IPS-18a (cell line): ENCODE data around the gene DYRK3.
"Not testable (repeated sequence)": the region's sequence is repeated elsewhere in the genome, so short reads cannot be mapped to it uniquely, and the experiment has no call there.

Source experiments
- H3K27ac ChIP-seq: one replicate; pipeline ENCODE4 v1.5.1; 2013; ENCODE audit warnings: low read length
- H3K27me3 ChIP-seq: one replicate; pipeline ENCODE4 v1.6.1; 2013; ENCODE audit warnings: mild to moderate bottlenecking, low read length; ENCODE audit not compliant: control insufficient read depth, insufficient read depth
- H3K36me3 ChIP-seq: one replicate; pipeline ENCODE4 v1.6.1; 2013; ENCODE audit warnings: low read depth, low read length; ENCODE audit not compliant: control insufficient read depth
- H3K4me1 ChIP-seq: one replicate; pipeline ENCODE4 v1.6.1; 2013; ENCODE audit warnings: low read depth, low read length; ENCODE audit not compliant: control insufficient read depth
- H3K4me3 ChIP-seq: one replicate; pipeline ENCODE4 v1.5.1; 2013; ENCODE audit warnings: low read length
- H3K9ac ChIP-seq: one replicate; pipeline ENCODE4 v1.6.1; 2013; ENCODE audit warnings: mild to moderate bottlenecking, low read length, moderate library complexity
- H3K9me3 ChIP-seq: one replicate; pipeline ENCODE4 v1.6.1; 2013; ENCODE audit warnings: low read depth, low read length; ENCODE audit not compliant: control insufficient read depth

Gene DYRK3

DNA sequence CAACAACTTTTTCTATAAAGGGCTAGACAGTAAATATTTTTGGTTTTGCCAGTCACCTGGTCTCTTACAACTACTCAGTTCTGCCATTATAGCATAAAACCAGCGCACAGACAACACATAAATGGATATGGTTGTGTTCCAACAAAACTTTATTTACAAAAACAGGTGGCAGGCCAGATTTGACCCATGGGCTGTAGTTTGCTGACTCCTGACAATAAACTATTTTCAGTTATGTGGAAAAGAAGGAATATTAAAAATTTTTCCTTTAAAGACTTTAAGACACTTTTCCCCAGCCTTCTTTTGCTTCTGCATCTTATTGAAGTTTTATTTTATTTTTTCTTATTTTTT, 39.0 kb upstream of the DYRK3 start:
- Histone ChIP-seq H3K4me1 (no peaks in the 10 kb centered on the region), H3K9me3 (no peaks in the 10 kb centered on the region), H3K27me3 (no peaks in the 10 kb centered on the region), H3K9ac (no peak overlapping the region), H3K27ac (no peak overlapping the region), H3K4me3 (no peak overlapping the region), H3K36me3 (peaks cover 46% of the 10 kb centered on the region)

DNA sequence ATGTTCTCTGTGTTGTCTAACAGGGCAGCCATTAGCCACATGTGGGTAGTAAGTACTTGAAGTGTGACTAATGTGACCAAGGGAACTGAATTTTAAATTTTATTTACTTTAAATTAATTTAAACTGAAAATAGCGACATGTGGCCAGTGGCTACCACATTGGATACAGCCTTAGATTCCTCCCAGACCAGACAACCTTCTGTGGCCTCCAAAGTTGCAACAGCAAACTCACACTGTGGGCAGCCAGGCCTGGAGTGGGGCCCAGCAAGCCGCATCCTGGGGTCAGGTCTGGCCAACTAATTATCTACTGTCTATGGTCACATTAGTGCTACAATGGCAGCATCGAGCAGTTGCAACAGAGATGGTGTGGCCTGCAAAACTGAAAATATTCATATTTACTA, 34.8 kb upstream of the DYRK3 start:
- H3K36me3 ChIP-seq: peaks cover 51% of the 10 kb centered on the region
- no peaks in the 10 kb centered on the region for H3K4me1 ChIP-seq
- no peaks in the 10 kb centered on the region for H3K27me3 ChIP-seq
- H3K27ac ChIP-seq: no peak overlapping the region
- no peaks in the 10 kb centered on the region for H3K9me3 ChIP-seq
- H3K9ac ChIP-seq: no peak overlapping the region
- H3K4me3 ChIP-seq: no peak overlapping the region

- Histone ChIP-seq H3K9me3 (no peaks in the 10 kb centered on the region), H3K9ac (no peak overlapping the region), H3K36me3 (peaks cover 28% of the 10 kb centered on the region)
Measured at GRCh38 chr1:206604861-206605260, 30.5 kb upstream of the DYRK3 start.

GRCh38 chr1:206606867-206607266, 28.5 kb upstream of the DYRK3 start:
- H3K4me1 ChIP-seq: peaks cover 4% of the 10 kb centered on the region
- H3K4me3 ChIP-seq: no peak overlapping the region
- no peaks in the 10 kb centered on the region for H3K27me3 ChIP-seq
- H3K27ac ChIP-seq: no peak overlapping the region
- H3K36me3 ChIP-seq: peaks cover 19% of the 10 kb centered on the region
- no peak overlapping the region for H3K9ac ChIP-seq
- H3K9me3 ChIP-seq: no peaks in the 10 kb centered on the region

More at GRCh38 chr1:206604861-206605260, 30.5 kb upstream of the DYRK3 start:
- no peak overlapping the region for H3K4me3 ChIP-seq
- no peak overlapping the region for H3K27ac ChIP-seq
- no peaks in the 10 kb centered on the region for H3K4me1 ChIP-seq
- H3K27me3 ChIP-seq: no peaks in the 10 kb centered on the region

DNA sequence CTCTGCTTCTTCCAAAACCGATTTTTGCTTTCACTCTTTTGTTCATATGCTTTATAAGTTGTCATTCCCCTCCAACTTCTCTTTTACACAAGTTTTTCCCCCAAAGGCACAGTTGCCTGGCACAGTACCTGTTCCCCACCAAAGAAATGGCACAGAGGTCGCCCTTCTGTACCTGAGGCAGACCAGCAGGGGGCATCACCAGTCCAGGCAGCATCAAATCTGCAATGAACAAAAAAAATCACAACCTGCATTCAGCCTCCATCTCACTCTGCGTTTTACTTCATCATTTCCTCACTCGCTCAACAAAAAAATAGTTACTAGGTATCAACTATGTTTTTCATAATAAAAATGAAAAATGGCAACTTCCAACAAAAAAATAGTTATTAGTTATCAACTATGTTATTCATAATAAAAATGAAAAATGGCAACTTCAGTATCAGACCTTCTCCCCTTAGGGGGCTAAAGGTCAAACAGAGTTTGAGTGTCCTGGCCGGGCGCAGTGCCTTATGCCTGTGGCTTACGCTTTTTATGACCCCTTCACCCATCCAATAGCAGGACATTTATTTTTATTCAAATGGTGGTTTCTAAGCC, 27.1 kb upstream of the DYRK3 start:
- Histone ChIP-seq H3K36me3 (peaks cover 5% of the 10 kb centered on the region), H3K27ac (no peak overlapping the region)

GRCh38 chr1:206609229-206609991, 25.9 kb upstream of the DYRK3 start:
- Histone ChIP-seq H3K4me3 (no peak overlapping the region), H3K9ac (no peak overlapping the region), H3K27me3 (no peaks in the 10 kb centered on the region), H3K36me3 (no peaks in the 10 kb centered on the region), H3K9me3 (no peaks in the 10 kb centered on the region), H3K4me1 (peaks cover 4% of the 10 kb centered on the region), H3K27ac (no peak overlapping the region)

More for the DNA sequence above, 27.1 kb upstream of the DYRK3 start:
- Histone ChIP-seq H3K9ac (no peak overlapping the region), H3K9me3 (no peaks in the 10 kb centered on the region), H3K4me3 (no peak overlapping the region), H3K27me3 (no peaks in the 10 kb centered on the region), H3K4me1 (peaks cover 4% of the 10 kb centered on the region)

DNA sequence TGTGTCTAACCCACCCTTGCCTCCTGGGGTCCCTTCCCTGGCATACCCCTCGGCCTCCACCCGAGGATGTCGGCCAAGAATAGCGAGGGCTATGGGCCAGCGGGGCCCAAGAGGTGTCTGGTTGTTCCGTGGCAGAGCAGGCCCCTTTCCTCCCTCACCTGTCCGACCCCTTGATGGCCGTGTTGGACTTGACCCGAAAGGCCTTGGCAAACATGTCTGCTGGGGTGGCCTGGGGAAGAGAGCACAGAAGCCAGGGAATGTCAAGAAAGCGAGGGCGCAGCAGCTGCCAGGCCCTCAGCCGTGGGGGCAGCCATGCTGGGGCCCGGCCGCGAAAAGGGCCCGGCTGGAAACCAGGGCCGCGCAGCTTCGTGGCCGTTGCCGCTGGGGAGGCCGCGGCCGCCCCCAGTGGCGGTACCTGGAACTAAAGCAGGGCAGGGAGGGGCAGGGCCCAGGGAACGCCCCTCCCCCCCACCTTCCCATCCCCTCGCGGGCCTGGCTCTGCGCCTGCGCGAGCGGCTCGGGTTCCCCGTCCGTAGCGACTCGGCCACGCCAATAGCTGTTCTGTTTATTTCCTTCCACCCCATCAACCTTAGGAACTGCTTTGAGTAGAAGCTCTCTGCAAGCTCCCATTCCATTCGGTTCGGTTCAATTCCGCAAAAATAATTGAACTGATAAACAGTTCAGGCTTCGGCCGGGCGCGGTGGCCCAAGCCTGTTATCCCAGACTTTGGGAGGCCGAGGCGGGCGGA, 23.0 kb upstream of the DYRK3 start, which contains the start of gene EIF2D:
Gene EIF2D, minus strand, starts transcription at position 337 of the 748 bp plus-strand sequence. Its CDS starts 123 bp downstream, at position 214.
- Histone ChIP-seq H3K4me3 (peak within 1 kb of the TSS; percentile 92), H3K27me3 (no peaks in the 10 kb centered on the region), H3K9ac (peak within 1 kb of the TSS; percentile 94), H3K27ac (peak within 1 kb of the TSS; percentile 92), H3K36me3 (no peaks in the 10 kb centered on the region), H3K9me3 (no peaks in the 10 kb centered on the region), H3K4me1 (peaks cover 4% of the 10 kb centered on the region)

- not testable (repeated sequence) for H3K27me3 ChIP-seq, H3K36me3 ChIP-seq, H3K4me1 ChIP-seq, H3K4me3 ChIP-seq, H3K9ac ChIP-seq, H3K9me3 ChIP-seq, H3K27ac ChIP-seq
Measured at GRCh38 chr1:206626396-206626795, 8.9 kb upstream of the DYRK3 start.

- no peak overlapping the region for H3K4me3 ChIP-seq
- peaks cover 6% of the 10 kb centered on the region for H3K27me3 ChIP-seq
- H3K27ac ChIP-seq: no peak overlapping the region
- no peak overlapping the region for H3K9ac ChIP-seq
- peaks cover 6% of the 10 kb centered on the region for H3K4me1 ChIP-seq
- no peaks in the 10 kb centered on the region for H3K36me3 ChIP-seq
- H3K9me3 ChIP-seq: no peaks in the 10 kb centered on the region
Measured at GRCh38 chr1:206628916-206629315, 6.4 kb upstream of the DYRK3 start.

GRCh38 chr1:206631085-206631509, 4.2 kb upstream of the DYRK3 start:
- H3K4me3 ChIP-seq: no peak overlapping the region
- no peak overlapping the region for H3K27ac ChIP-seq
- no peaks in the 10 kb centered on the region for H3K9me3 ChIP-seq
- peaks cover 13% of the 10 kb centered on the region for H3K27me3 ChIP-seq
- peaks cover 17% of the 10 kb centered on the region for H3K4me1 ChIP-seq
- no peaks in the 10 kb centered on the region for H3K36me3 ChIP-seq
- no peak overlapping the region for H3K9ac ChIP-seq

DNA sequence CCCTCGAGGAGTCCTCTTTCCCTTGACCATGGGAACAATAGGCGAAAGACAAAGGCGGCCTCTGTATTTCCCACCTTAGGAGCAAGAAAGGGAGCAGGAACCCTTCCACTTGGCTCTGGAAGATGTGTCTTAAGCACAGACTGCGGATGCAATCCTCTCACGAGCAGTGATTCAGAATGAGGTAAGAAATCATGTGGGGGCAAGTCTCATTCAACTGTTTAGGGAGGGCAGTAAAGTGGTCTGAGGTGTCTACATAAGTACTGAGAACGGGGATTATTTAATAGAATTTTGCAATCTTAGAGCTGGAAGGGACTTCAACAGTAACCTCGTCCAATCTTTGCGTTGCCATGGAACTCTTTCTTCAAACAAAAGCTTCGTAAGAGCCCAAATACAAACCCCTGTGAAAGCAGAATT, 1.6 kb upstream of the DYRK3 start:
- H3K4me1 ChIP-seq: peaks cover 24% of the 10 kb centered on the region
- no peaks in the 10 kb centered on the region for H3K9me3 ChIP-seq
- no peak overlapping the region for H3K27ac ChIP-seq
- no peak overlapping the region for H3K9ac ChIP-seq
- H3K27me3 ChIP-seq: peaks cover 21% of the 10 kb centered on the region
- no peak overlapping the region for H3K4me3 ChIP-seq
- H3K36me3 ChIP-seq: no peaks in the 10 kb centered on the region
